ENCODE data around the gene CTNND2. TPM values are rescaled to one million over a fixed set of nuclear protein-coding genes. Genes with fewer than 3 reads are reported as not detected.

Gene CTNND2
- polyA plus RNA-seq, 1 donor from 2014 or later = 67.0 TPM

DNA sequence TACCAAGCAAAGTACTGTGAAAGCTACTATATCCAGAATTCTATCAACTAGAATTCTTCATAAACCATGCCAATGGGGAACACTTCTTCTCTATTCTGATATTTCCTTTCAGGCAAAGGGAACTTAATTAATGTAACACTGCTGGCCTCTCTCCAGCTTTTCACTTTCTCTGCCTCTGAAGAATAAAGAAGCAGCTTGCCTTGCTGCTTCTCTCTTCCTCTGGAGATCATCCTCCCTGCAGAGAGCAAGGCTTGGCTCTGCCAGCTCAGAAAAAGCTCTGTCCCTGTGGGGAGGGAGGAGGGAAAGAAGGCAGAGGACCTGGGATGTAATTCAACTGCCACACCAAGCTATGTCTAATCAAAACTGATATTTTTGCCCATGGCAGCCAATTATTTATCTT, 6.5 kb downstream of the CTNND2 start:
- no peaks in the 10 kb centered on the region for H3K27me3 ChIP-seq (ENCODE audit: insufficient read depth, low read depth, low read length)
- peak overlapping the region; percentile 28 for H3K4me3 ChIP-seq (ENCODE audit: low read length)
- no peaks in the 10 kb centered on the region for H3K36me3 ChIP-seq (ENCODE audit: insufficient read depth, low read length)
- H3K79me2 ChIP-seq (replicated peaks; ENCODE audit: insufficient read depth, low read length) = peaks cover 96% of the 10 kb centered on the region
- H3K27ac ChIP-seq (ENCODE audit: low read length) = no peak overlapping the region
- TF ChIP-seq, protein P1, sequence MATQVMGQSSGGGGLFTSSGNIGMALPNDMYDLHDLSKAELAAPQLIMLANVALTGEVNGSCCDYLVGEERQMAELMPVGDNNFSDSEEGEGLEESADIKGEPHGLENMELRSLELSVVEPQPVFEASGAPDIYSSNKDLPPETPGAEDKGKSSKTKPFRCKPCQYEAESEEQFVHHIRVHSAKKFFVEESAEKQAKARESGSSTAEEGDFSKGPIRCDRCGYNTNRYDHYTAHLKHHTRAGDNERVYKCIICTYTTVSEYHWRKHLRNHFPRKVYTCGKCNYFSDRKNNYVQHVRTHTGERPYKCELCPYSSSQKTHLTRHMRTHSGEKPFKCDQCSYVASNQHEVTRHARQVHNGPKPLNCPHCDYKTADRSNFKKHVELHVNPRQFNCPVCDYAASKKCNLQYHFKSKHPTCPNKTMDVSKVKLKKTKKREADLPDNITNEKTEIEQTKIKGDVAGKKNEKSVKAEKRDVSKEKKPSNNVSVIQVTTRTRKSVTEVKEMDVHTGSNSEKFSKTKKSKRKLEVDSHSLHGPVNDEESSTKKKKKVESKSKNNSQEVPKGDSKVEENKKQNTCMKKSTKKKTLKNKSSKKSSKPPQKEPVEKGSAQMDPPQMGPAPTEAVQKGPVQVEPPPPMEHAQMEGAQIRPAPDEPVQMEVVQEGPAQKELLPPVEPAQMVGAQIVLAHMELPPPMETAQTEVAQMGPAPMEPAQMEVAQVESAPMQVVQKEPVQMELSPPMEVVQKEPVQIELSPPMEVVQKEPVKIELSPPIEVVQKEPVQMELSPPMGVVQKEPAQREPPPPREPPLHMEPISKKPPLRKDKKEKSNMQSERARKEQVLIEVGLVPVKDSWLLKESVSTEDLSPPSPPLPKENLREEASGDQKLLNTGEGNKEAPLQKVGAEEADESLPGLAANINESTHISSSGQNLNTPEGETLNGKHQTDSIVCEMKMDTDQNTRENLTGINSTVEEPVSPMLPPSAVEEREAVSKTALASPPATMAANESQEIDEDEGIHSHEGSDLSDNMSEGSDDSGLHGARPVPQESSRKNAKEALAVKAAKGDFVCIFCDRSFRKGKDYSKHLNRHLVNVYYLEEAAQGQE (IDR thresholded peaks at IDR 0.05; ENCODE audit: borderline replicate concordance) = no peak
- no peak for TF ChIP-seq POLR2AphosphoS5 (IDR thresholded peaks at IDR 0.05)
- TF ChIP-seq EZH2 (IDR thresholded peaks at IDR 0.05; ENCODE audit: borderline replicate concordance, insufficient read depth, low read length, poor library complexity, severe bottlenecking) = no peak
- TF ChIP-seq MXI1 (conservative IDR thresholded peaks at IDR 0.05; ENCODE audit: poor library complexity, severe bottlenecking) = no peak
- TF ChIP-seq SMC3 (conservative IDR thresholded peaks at IDR 0.05; ENCODE audit: poor library complexity) = no peak
- TF ChIP-seq RAD21 (conservative IDR thresholded peaks at IDR 0.05) = no peak
- TF ChIP-seq, protein P2, sequence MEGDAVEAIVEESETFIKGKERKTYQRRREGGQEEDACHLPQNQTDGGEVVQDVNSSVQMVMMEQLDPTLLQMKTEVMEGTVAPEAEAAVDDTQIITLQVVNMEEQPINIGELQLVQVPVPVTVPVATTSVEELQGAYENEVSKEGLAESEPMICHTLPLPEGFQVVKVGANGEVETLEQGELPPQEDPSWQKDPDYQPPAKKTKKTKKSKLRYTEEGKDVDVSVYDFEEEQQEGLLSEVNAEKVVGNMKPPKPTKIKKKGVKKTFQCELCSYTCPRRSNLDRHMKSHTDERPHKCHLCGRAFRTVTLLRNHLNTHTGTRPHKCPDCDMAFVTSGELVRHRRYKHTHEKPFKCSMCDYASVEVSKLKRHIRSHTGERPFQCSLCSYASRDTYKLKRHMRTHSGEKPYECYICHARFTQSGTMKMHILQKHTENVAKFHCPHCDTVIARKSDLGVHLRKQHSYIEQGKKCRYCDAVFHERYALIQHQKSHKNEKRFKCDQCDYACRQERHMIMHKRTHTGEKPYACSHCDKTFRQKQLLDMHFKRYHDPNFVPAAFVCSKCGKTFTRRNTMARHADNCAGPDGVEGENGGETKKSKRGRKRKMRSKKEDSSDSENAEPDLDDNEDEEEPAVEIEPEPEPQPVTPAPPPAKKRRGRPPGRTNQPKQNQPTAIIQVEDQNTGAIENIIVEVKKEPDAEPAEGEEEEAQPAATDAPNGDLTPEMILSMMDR (IDR thresholded peaks at IDR 0.05; ENCODE audit: poor library complexity, severe bottlenecking) = no peak
- no peak for TF ChIP-seq TAF1 (IDR thresholded peaks at IDR 0.05; ENCODE audit: low read depth)
- TF ChIP-seq EP300 (conservative IDR thresholded peaks at IDR 0.05; ENCODE audit: poor library complexity, severe bottlenecking) = no peak
- H3K9ac ChIP-seq (ENCODE audit: low read length) = no peak overlapping the region
- H4K20me1 ChIP-seq (ENCODE audit: insufficient read depth) = no peaks in the 10 kb centered on the region
- no peaks in the 10 kb centered on the region for H3K9me3 ChIP-seq (ENCODE audit: low read length)
- H3K9me2 ChIP-seq (ENCODE audit: insufficient read depth, low read length) = no peaks in the 10 kb centered on the region
- no peaks in the 10 kb centered on the region for H3F3A ChIP-seq (ENCODE audit: insufficient read depth, low read length, poor library complexity, severe bottlenecking)
- H3K4me2 ChIP-seq (ENCODE audit: low read length) = no peak overlapping the region
- no peak overlapping the region for H2AFZ ChIP-seq (ENCODE audit: low read depth, low read length)

DNA sequence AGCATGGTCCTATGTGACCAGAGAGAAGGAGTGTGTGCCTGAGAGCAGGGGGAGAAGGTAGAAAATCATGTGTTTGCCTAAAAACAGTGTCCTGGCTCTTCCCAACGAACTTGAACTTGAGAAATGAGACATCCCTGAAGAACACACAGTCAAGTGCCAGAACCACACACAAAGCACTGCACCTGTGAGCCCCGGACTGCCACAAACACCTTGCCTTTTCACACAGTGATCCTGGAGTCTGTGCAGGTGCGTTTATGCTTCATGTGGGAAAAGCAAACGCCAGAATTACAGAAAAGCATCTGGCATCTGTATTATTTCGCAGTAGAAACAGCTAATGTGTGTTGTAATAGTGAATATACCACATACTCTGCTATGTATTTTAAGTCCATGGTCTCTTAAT, 9.3 kb downstream of the CTNND2 start:
- TF ChIP-seq EZH2 (IDR thresholded peaks at IDR 0.05; ENCODE audit: borderline replicate concordance, insufficient read depth, low read length, poor library complexity, severe bottlenecking) (no peak), TAF1 (IDR thresholded peaks at IDR 0.05; ENCODE audit: low read depth) (no peak), MXI1 (conservative IDR thresholded peaks at IDR 0.05; ENCODE audit: poor library complexity, severe bottlenecking) (no peak), POLR2AphosphoS5 (IDR thresholded peaks at IDR 0.05) (no peak)
- TF ChIP-seq, protein P1 (IDR thresholded peaks at IDR 0.05; ENCODE audit: borderline replicate concordance) = no peak
- Histone ChIP-seq H3K27me3 (ENCODE audit: insufficient read depth, low read depth, low read length) (no peaks in the 10 kb centered on the region), H3K79me2 (replicated peaks; ENCODE audit: insufficient read depth, low read length) (peaks cover 87% of the 10 kb centered on the region), H3K36me3 (ENCODE audit: insufficient read depth, low read length) (no peaks in the 10 kb centered on the region), H2AFZ (ENCODE audit: low read depth, low read length) (no peak overlapping the region), H3K9me3 (ENCODE audit: low read length) (no peaks in the 10 kb centered on the region), H3K4me2 (ENCODE audit: low read length) (no peak overlapping the region), H3K9me2 (ENCODE audit: insufficient read depth, low read length) (no peaks in the 10 kb centered on the region), H4K20me1 (ENCODE audit: insufficient read depth) (no peaks in the 10 kb centered on the region), H3F3A (ENCODE audit: insufficient read depth, low read length, poor library complexity, severe bottlenecking) (no peaks in the 10 kb centered on the region), H3K4me3 (ENCODE audit: low read length) (no peak overlapping the region), H3K9ac (ENCODE audit: low read length) (no peak overlapping the region), H3K27ac (ENCODE audit: low read length) (no peak overlapping the region)
